HG02642 (cell line): Measurements from ENCODE around the gene ZKSCAN5.

Source experiments
- ATAC-seq: cut with Tn5 transposase; IDR thresholded peaks from one replicate; pipeline ENCODE4 v1.9.1; 2021; ENCODE audit warnings: mild to moderate bottlenecking; ENCODE audit not compliant: unreplicated experiment, poor library complexity

Gene ZKSCAN5

GRCh38 chr7:99504603-99505323 is at the start of gene ZKSCAN5:
Gene ZKSCAN5, plus strand, starts transcription at chr7:99504662. Its CDS starts 1,383 bp downstream, at chr7:99506045.
- ATAC-seq: peak; percentile 82

- ATAC-seq: no peak
These were observed 48.6 kb upstream of the ZKSCAN5 start for GRCh38 chr7:99455874-99456273.

GRCh38 chr7:99456288-99456687 is 48.2 kb upstream of the ZKSCAN5 start:
- no peak for ATAC-seq

- ATAC-seq: no peak
These were observed 47.3 kb upstream of the ZKSCAN5 start for GRCh38 chr7:99457050-99457649.

GRCh38 chr7:99457650-99458493 is 46.6 kb upstream of the ZKSCAN5 start:
- no peak for ATAC-seq

GRCh38 chr7:99459087-99459486 is 45.4 kb upstream of the ZKSCAN5 start:
- ATAC-seq: no peak

- no peak for ATAC-seq
These were observed 43.8 kb upstream of the ZKSCAN5 start for GRCh38 chr7:99460651-99461050.

GRCh38 chr7:99461221-99461620 is 43.2 kb upstream of the ZKSCAN5 start:
- ATAC-seq: no peak

- peak; percentile 2 for ATAC-seq
These were observed 39.1 kb upstream of the ZKSCAN5 start for GRCh38 chr7:99465421-99465768.

GRCh38 chr7:99468336-99468918 is 36.0 kb upstream of the ZKSCAN5 start:
- ATAC-seq: no peak

- ATAC-seq: no peak
These were observed 34.9 kb upstream of the ZKSCAN5 start for GRCh38 chr7:99469381-99470065.

- peak; percentile 97 for ATAC-seq
These were observed 31.7 kb upstream of the ZKSCAN5 start, which contains the start of gene ZNF789 for GRCh38 chr7:99472561-99473314. Gene ZNF789, plus strand, starts transcription at chr7:99472890. Its CDS starts 3,567 bp downstream, at chr7:99476457.

- ATAC-seq: no peak
These were observed 31.2 kb upstream of the ZKSCAN5 start for GRCh38 chr7:99473315-99473596.

- no peak for ATAC-seq
These were observed 28.4 kb upstream of the ZKSCAN5 start for GRCh38 chr7:99476107-99476506.

GRCh38 chr7:99478464-99479440 is 25.7 kb upstream of the ZKSCAN5 start:
- ATAC-seq: no peak

- no peak for ATAC-seq
These were observed 19.4 kb upstream of the ZKSCAN5 start for GRCh38 chr7:99485094-99485493.

GRCh38 chr7:99489235-99489634 is 15.2 kb upstream of the ZKSCAN5 start:
- no peak for ATAC-seq

- ATAC-seq: no peak
These were observed 13.6 kb upstream of the ZKSCAN5 start for GRCh38 chr7:99490878-99491277.

GRCh38 chr7:99493823-99494222 is 10.6 kb upstream of the ZKSCAN5 start:
- ATAC-seq: no peak
